Kidney (tissue), 14 donors: ENCODE data around the gene DLG4. TPM values are rescaled to one million over a fixed set of nuclear protein-coding genes. Genes with fewer than 3 reads are reported as not detected.
"Not testable (repeated sequence)": the region's sequence is repeated elsewhere in the genome, so short reads cannot be mapped to it uniquely, and the experiment has no call there.

Source experiments
- DNase-seq, 5 donors: peaks; one replicate each; pipeline ENCODE4 v3.0.0-alpha.2; 2013 to 2020
- FAIRE-seq: peaks from 2 replicates; lab custom pipeline; 2012; peaks lifted over from hg19 to GRCh38; lab: Jason Lieb, UNC
- H3K27ac ChIP-seq, 2 donors: one replicate each; pipeline ENCODE4 v1.7.0; 2013; ENCODE audit warnings: low read depth in 2 of 2, low read length in 2 of 2, inconsistent platforms in 1 of 2
- H3K27me3 ChIP-seq: one replicate; pipeline ENCODE4 v1.7.1; 2013; ENCODE audit warnings: low read length, inconsistent platforms; ENCODE audit not compliant: control insufficient read depth, insufficient read depth
- H3K36me3 ChIP-seq, 3 donors: one replicate each; pipeline versions ENCODE4 v1.7.0 to v1.7.1; 2013; ENCODE audit warnings: low read length in 3 of 3, control low read depth in 1 of 3, inconsistent platforms in 1 of 3; ENCODE audit not compliant: insufficient read depth in 3 of 3, control insufficient read depth in 2 of 3
- H3K4me1 ChIP-seq, 3 donors: one replicate each; pipeline versions ENCODE4 v1.7.0 to v1.7.1; 2013; ENCODE audit warnings: low read length in 3 of 3, inconsistent platforms in 1 of 3, low read depth in 1 of 3; ENCODE audit not compliant: control insufficient read depth in 2 of 3, insufficient read depth in 2 of 3
- H3K4me3 ChIP-seq, 3 donors: one replicate each; pipeline versions ENCODE4 v1.7.0 to v1.8.1; 2013; ENCODE audit warnings: low read length in 3 of 3, control low read depth in 1 of 3, inconsistent platforms in 1 of 3
- H3K9ac ChIP-seq, 3 donors: one replicate each; pipeline versions ENCODE4 v1.7.0 to v1.7.1; 2013; ENCODE audit warnings: low read length in 3 of 3, control low read depth in 1 of 3, inconsistent platforms in 1 of 3
- H3K9me3 ChIP-seq, 3 donors: one replicate each; pipeline versions ENCODE4 v1.7.0 to v1.7.1; 2013; ENCODE audit warnings: low read length in 3 of 3, control low read depth in 1 of 3, inconsistent platforms in 1 of 3; ENCODE audit not compliant: control insufficient read depth in 2 of 3, insufficient read depth in 1 of 3
- intact Hi-C: fragments of 100-400 bp; cut with DNase I; formaldehyde crosslinking; loops from one replicate; pipeline ENCODE4 v1.11.1; 2022
- polyA plus RNA-seq: library from polyadenylated mRNA; stranded (reverse); fragments of 350-450 nt; fragmentation: Illumina TruSeq; extraction: RNeasy Lipid Tissue Mini Kit (QIAGEN cat#74804); gene quantifications from one replicate; pipeline ENCODE4 v1.2.3, GENCODE V29; 2014; ENCODE audit warnings: low read depth, low replicate concordance; ENCODE audit not compliant: insufficient read depth
- total RNA-seq: library from RNA; stranded (reverse); fragmentation: NEBNext Ultra II Directional; extraction: Animal tissue kit (Norgen Biotek cat#: 25700); gene quantifications from one replicate; pipeline ENCODE4 v1.2.1, GENCODE V29; 2021
- TF ChIP-seq, protein P1 (sequence below): IDR thresholded peaks from 3 replicates; pipeline ENCODE4 v1.5.1; 2012; ENCODE audit warnings: mild to moderate bottlenecking, moderate library complexity, borderline replicate concordance; ENCODE audit not compliant: insufficient read depth; ENCODE audit errors: extremely low read depth
- donor health status: control.
- donor health status: control.
- donor health status: control.
- donor health status: control.
- donor health status: control.
- donor health status: DM: yes; HTN: yes; CAD: no.
- donor health status: Normal renal cell carcinoma (clear cell type).

Gene DLG4
- total and polyA plus RNA-seq, 2 donors from 2014 or later, result 6.6 to 18.9 TPM

GRCh38 chr17:7174603-7175326 is 44.9 kb downstream of the DLG4 start:
- Histone ChIP-seq H3K36me3 (no peaks in the 10 kb centered on the region), H3K27ac (no peak overlapping the region), H3K4me3 (no peak overlapping the region), H3K9ac (no peak overlapping the region), H3K9me3 (no peaks in the 10 kb centered on the region), H3K4me1 (peaks cover 7 to 10% (median 10%) of the 10 kb centered on the region in 3 donors), H3K27me3 (no peaks in the 10 kb centered on the region)
- TF ChIP-seq, protein P1, sequence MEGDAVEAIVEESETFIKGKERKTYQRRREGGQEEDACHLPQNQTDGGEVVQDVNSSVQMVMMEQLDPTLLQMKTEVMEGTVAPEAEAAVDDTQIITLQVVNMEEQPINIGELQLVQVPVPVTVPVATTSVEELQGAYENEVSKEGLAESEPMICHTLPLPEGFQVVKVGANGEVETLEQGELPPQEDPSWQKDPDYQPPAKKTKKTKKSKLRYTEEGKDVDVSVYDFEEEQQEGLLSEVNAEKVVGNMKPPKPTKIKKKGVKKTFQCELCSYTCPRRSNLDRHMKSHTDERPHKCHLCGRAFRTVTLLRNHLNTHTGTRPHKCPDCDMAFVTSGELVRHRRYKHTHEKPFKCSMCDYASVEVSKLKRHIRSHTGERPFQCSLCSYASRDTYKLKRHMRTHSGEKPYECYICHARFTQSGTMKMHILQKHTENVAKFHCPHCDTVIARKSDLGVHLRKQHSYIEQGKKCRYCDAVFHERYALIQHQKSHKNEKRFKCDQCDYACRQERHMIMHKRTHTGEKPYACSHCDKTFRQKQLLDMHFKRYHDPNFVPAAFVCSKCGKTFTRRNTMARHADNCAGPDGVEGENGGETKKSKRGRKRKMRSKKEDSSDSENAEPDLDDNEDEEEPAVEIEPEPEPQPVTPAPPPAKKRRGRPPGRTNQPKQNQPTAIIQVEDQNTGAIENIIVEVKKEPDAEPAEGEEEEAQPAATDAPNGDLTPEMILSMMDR, result no peak
- DNase-seq (no peak), FAIRE-seq (no peak)
- intact Hi-C loops, result no loop called here

DNA sequence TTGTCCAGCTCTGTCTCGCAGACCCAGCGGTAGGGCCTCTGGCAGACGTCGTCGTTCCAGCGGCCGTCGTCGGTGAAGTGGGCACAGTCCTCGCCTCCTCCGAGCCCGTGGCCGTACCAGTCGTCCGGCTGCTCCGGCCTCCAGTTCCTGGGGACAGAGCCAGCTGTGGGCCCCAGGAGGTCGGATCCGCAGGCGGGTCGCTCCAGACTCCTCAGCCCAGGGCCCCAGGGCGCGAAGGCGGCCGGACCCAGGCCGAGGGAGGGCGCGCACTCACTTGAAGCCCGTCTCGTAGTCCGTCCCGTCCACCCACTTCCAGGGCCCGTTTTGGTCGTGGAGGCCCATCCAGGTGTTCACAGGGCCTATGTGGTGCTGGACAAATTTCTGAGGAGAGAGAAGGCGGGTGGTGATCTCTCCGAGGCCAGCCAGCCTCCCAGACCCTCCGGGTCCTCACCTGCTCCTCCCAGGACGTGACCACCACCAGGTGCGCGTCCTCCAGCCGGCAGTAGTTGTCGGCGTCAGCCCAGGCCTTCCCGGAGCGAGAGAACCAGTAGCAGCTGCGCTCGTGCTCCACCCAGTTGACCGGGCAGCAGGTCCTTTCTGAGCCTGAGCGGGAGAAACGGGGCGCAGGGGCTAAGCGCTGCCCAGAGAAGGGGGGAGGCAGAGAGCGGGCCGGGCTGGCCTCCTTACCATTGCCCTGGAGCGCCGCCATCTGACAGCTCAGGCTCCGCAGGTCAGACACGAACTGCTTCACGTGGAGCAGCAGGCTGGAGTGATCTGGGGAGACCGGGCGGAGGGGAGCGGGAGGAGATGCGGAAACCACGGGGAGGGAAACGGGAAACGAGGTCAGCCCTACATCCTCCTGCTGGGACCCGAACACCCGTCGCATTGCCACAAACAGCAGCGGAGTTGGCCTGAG is 45.7 kb downstream of the DLG4 start:
- Histone ChIP-seq H3K27ac (no peak overlapping the region), H3K9ac (no peak overlapping the region), H3K4me1 (peaks cover 7 to 10% (median 10%) of the 10 kb centered on the region in 3 donors), H3K27me3 (no peaks in the 10 kb centered on the region), H3K9me3 (peaks cover 0 to 5% (median 0%) of the 10 kb centered on the region in 3 donors), H3K4me3 (no peak overlapping the region), H3K36me3 (no peaks in the 10 kb centered on the region)
- DNase-seq (peak; percentile 76 to 85 (median 79)), FAIRE-seq (no peak)
- intact Hi-C loops, result no loop called here
- TF ChIP-seq, protein P1, result no peak

- H3K36me3 ChIP-seq, H3K27me3 ChIP-seq, H3K4me3 ChIP-seq, H3K9ac ChIP-seq, intact Hi-C loops, H3K27ac ChIP-seq, FAIRE-seq, H3K9me3 ChIP-seq: not testable (repeated sequence)
- peak in 1 of 5 donors; percentile 14 for DNase-seq
- H3K4me1 ChIP-seq, result peaks cover 6 to 10% (median 7%) of the 10 kb centered on the region in 3 donors
Observed at GRCh38 chr17:7172522-7173191, 47.0 kb downstream of the DLG4 start.

- H3K4me3 ChIP-seq, H3K4me1 ChIP-seq, H3K9me3 ChIP-seq: not testable (repeated sequence)
Observed at GRCh38 chr17:7169565-7169908, 50.1 kb downstream of the DLG4 start.

GRCh38 chr17:7168841-7169564 is 50.6 kb downstream of the DLG4 start:
- intact Hi-C loops, H3K4me1 ChIP-seq, H3K4me3 ChIP-seq, H3K9ac ChIP-seq, H3K9me3 ChIP-seq, H3K36me3 ChIP-seq, FAIRE-seq, H3K27me3 ChIP-seq, H3K27ac ChIP-seq: not testable (repeated sequence)
- peak in 1 of 5 donors; percentile 1 for DNase-seq

More at GRCh38 chr17:7169565-7169908, 50.1 kb downstream of the DLG4 start:
- H3K27ac ChIP-seq, H3K27me3 ChIP-seq, intact Hi-C loops, H3K36me3 ChIP-seq, FAIRE-seq, H3K9ac ChIP-seq: not testable (repeated sequence)
- DNase-seq, result peak in 1 of 5 donors; percentile 16
